Progenitor cell of endocrine pancreas (in vitro differentiated cells): ENCODE measurements around the gene NAB2. TPM values are rescaled to one million over a fixed set of nuclear protein-coding genes. Genes with fewer than 3 reads are reported as not detected.

Experiments used
- DNase-seq: peaks from one replicate; pipeline ENCODE4 v3.0.0; 2021; ENCODE audit warnings: low spot score; ENCODE audit not compliant: unreplicated experiment
- H3K27ac Mint-ChIP-seq: 2 replicates; pipeline ENCODE4 v1.8.0; 2021; ENCODE audit warnings: mild to moderate bottlenecking, moderate library complexity, mixed read lengths
- H3K27me3 Mint-ChIP-seq: 2 replicates; pipeline ENCODE4 v1.8.0; 2021; ENCODE audit warnings: mixed read lengths
- H3K36me3 Mint-ChIP-seq: 2 replicates; pipeline ENCODE4 v1.8.0; 2022; ENCODE audit warnings: mixed read lengths; ENCODE audit not compliant: insufficient read depth
- H3K4me1 Mint-ChIP-seq: 2 replicates; pipeline ENCODE4 v1.8.0; 2021; ENCODE audit warnings: low read depth, mixed read lengths
- H3K4me3 Mint-ChIP-seq: 2 replicates; pipeline ENCODE4 v1.8.0; 2021; ENCODE audit warnings: low read depth, mild to moderate bottlenecking, moderate library complexity, mixed read lengths
- H3K9me3 Mint-ChIP-seq: 2 replicates; pipeline ENCODE4 v1.8.0; 2021; ENCODE audit warnings: low read depth, mixed read lengths
- CTCF ChIP-seq: fragments of 200-600 bp; sonication (generic); IDR thresholded peaks from one replicate; pipeline ENCODE4 v1.5.0; 2021; ENCODE audit warnings: antibody characterized with exemption, mild to moderate bottlenecking; ENCODE audit not compliant: unreplicated experiment
- total RNA-seq: library from RNA; stranded (reverse); gene quantifications from 2 replicates; pipeline ENCODE4 v1.2.1, GENCODE V29; 2021

NAB2 gene
- total RNA-seq, 1 donor from 2014 or later = 13.8 TPM

GRCh38 chr12:57101892-57102695 is 13.2 kb downstream of the NAB2 start:
- peaks cover 3% of the 10 kb centered on the region for H3K36me3 Mint-ChIP-seq
- TF ChIP-seq CTCF = no peak
- DNase-seq = no peak
- no peaks in the 10 kb centered on the region for H3K4me1 Mint-ChIP-seq
- no peaks in the 10 kb centered on the region for H3K9me3 Mint-ChIP-seq
- H3K27me3 Mint-ChIP-seq = no peaks in the 10 kb centered on the region
- peak overlapping the region; percentile 56 for H3K27ac Mint-ChIP-seq
- H3K4me3 Mint-ChIP-seq = no peak overlapping the region

- Mint-ChIP-seq H3K27me3 (no peaks in the 10 kb centered on the region), H3K27ac (no peak overlapping the region), H3K4me3 (no peak overlapping the region), H3K9me3 (no peaks in the 10 kb centered on the region), H3K4me1 (no peaks in the 10 kb centered on the region), H3K36me3 (peaks cover 4% of the 10 kb centered on the region)
- no peak for DNase-seq
- no peak for TF ChIP-seq CTCF
Observed at GRCh38 chr12:57103856-57104255, 14.9 kb downstream of the NAB2 start.

GRCh38 chr12:57104292-57104910 is 15.5 kb downstream of the NAB2 start:
- peaks cover 4% of the 10 kb centered on the region for H3K36me3 Mint-ChIP-seq
- DNase-seq = no peak
- H3K9me3 Mint-ChIP-seq = no peaks in the 10 kb centered on the region
- H3K27me3 Mint-ChIP-seq = no peaks in the 10 kb centered on the region
- TF ChIP-seq CTCF = no peak
- H3K4me1 Mint-ChIP-seq = peaks cover 2% of the 10 kb centered on the region
- no peak overlapping the region for H3K27ac Mint-ChIP-seq
- H3K4me3 Mint-ChIP-seq = no peak overlapping the region

GRCh38 chr12:57105011-57105753 is 16.3 kb downstream of the NAB2 start:
- H3K4me1 Mint-ChIP-seq = peaks cover 9% of the 10 kb centered on the region
- no peak for TF ChIP-seq CTCF
- H3K9me3 Mint-ChIP-seq = no peaks in the 10 kb centered on the region
- peaks cover 4% of the 10 kb centered on the region for H3K36me3 Mint-ChIP-seq
- no peaks in the 10 kb centered on the region for H3K27me3 Mint-ChIP-seq
- no peak overlapping the region for H3K4me3 Mint-ChIP-seq
- no peak for DNase-seq
- no peak overlapping the region for H3K27ac Mint-ChIP-seq

GRCh38 chr12:57106021-57106708 is 17.3 kb downstream of the NAB2 start:
- H3K4me1 Mint-ChIP-seq = peaks cover 13% of the 10 kb centered on the region
- no peaks in the 10 kb centered on the region for H3K27me3 Mint-ChIP-seq
- no peaks in the 10 kb centered on the region for H3K9me3 Mint-ChIP-seq
- no peak for TF ChIP-seq CTCF
- peaks cover 4% of the 10 kb centered on the region for H3K36me3 Mint-ChIP-seq
- no peak overlapping the region for H3K27ac Mint-ChIP-seq
- DNase-seq = no peak
- no peak overlapping the region for H3K4me3 Mint-ChIP-seq
